GM18526 (cell line): ENCODE measurements around the gene EPN3.
A peak's percentile ranks its signal among the peaks of the same experiment; 100 is the strongest.

Experiments used
- POLR2A ChIP-seq: IDR thresholded peaks from 3 replicates; pipeline ENCODE4 v1.6.1; 2011; ENCODE audit not compliant: insufficient read length; ENCODE audit errors: extremely low read depth

EPN3 gene

GRCh38 chr17:50502301-50502990 lies 30.1 kb upstream of the EPN3 start:
- no peak for TF ChIP-seq POLR2A

DNA sequence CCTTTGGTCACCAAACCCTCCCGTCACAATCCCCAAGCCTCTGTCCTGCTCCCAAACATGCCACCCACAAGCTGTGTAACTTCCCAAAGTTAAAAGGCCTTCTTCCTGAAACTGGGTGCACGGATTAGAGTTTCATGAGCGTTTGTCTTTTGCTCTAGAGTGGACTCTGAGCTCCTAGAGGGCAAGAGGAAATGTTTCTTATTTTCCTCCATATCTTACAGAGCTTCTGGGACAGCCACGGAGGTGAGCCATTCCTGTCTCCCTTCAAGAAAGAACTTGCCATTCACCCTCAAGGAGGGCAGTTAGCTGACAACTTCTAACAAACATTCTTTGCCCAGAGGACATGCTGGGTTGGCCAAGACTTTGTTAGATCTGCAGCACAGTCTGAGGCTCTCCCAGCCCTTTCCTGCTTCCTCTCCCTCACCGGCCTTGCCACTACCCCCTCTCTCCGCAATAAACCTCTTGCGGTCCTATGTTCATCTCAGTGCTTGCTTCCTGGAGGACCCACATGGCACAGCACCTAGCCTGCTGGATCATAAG lies 26.9 kb upstream of the EPN3 start:
- TF ChIP-seq POLR2A = no peak

DNA sequence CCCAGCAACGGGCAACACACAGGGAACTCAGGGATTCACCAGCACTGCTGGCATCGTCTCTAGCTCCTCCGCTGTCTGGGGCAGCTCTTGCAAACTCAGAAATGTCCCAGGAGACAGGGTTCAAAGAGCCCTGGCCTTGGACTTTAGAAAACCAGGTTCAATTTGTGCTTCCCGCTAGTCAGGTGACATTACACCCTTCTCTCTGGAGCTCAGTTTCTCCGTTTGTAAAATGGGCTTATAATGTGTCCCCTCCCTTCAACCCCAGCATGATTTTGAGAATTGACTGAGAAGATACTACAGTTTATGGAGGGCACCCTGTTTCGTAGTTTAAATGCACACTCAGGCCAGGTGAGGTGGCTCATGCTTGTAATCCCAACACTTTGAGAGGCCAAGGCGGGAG lies 26.2 kb upstream of the EPN3 start:
- no peak for TF ChIP-seq POLR2A

- TF ChIP-seq POLR2A = peak; percentile 33
Measured at GRCh38 chr17:50507871-50508572, 24.5 kb upstream of the EPN3 start, which contains the start of gene MYCBPAP. Gene MYCBPAP, plus strand, starts transcription at chr17:50508439. Its CDS starts 236 bp downstream, at chr17:50508675.

DNA sequence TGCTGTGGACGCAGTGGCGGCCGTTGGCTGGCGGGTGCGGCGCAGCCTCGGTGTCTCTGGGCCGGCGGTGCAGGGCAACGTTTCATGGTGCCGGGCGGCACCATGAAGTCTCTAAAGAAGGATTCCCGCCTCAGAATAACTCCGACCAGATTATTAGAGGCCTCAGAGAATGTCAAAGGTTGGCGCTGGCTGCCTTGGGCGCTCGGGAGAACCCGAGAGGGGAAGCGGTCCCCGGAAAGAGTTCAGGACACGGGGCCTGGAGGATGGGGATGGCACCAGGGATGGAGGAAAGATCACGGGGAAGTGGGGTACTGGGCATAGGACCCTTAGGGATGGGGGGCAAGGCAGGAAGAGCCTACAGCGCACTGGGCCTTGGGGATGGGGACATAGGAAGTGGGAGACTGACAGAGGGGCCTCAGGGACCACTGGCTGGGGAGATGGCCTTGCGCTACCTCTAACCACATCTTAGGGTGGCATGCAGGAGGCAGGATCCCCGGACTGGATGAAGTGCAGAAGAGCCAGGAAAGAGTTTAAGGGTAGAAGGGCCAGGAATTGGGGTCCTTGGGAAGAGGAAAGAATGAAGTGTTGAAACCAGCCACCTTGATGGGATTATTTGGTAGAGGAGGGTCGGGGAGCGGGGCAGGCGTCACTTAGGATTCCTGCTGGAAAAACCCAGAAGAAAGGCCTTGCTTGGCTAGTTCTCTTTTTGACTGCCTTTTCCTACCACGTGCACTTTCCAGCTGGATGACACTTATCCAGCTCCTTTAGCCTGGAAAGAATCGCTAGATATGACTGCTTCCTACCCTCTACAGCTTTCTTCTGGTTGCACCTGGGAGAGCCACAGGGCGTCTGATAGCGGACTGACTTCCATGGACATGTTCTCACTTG lies 23.7 kb upstream of the EPN3 start:
- TF ChIP-seq POLR2A = no peak

DNA sequence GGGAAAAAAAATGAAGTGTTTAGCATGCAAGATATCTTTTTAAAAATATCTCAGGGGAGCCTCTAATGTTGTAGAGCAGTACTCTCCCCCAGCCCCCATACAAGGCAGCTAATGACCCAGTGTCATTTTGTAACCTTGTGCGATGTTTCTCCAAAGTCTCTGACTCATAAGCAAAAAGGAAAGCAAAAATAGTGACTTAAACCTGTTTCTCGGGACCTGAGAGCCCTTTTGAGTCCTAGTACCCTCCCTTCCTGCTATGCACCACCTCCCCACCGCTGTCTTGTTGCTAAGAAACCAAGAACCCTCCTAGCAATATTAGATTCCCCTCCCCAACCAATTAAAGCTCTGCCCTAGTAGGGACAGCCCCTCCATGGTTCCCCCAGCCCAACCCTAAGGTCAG lies 21.5 kb upstream of the EPN3 start:
- TF ChIP-seq POLR2A = no peak

- no peak for TF ChIP-seq POLR2A
Measured at GRCh38 chr17:50513495-50513894, 19.0 kb upstream of the EPN3 start.

DNA sequence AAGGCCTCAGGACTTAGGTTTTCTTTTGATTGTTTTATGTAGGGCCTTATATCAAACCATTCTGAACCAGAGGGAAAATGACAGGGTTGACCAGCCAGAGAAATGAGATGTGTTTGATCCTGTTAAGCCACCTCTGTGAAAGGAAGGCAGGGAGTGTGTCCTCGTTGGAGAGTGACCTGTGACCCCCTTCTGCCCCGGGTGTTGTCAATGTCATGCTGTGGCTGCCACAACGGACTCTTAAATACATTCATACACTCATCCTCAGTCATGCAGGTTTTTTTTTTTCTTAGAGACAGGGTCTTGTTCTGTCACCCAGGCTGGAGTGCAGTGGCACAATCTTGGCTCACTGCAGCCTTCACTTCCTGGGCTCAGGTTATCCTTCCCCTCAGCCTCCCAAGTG lies 18.1 kb upstream of the EPN3 start:
- TF ChIP-seq POLR2A = no peak

DNA sequence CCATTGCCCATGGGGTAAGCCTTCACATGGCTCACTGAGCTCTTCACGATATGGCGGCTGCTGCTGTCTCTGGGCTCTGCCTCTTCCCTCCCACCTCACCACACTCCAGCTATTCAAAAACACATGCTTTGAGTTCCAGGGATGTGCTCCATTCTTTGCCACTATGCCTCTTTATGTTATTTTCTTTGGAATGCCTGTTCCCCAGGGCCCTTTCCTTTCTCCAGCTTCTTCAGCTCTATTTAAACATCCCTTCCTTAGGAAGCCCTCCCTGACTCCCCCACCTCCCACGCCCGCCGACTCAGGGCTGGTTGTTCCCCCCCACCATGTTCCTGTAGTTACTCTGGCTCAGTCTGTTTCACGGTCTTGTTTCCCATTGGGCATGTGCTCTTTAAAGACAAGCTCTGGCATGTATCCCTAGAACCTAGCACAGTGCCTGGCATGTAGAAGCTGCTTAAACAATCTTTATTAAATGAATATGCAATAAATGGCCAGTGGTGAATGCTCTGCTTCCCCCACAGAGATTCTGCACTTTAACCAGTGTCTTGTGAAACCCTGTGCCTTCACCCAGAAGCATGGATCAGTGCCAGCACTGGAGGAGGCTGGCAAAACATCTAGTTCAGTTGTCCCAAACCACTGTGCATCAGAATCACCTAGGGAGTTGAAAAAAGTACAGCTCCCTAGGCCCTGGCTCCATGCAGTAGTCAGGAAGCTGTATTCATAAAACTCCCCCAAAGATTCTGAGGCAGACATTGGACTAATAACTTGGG lies 17.4 kb upstream of the EPN3 start:
- no peak for TF ChIP-seq POLR2A

DNA sequence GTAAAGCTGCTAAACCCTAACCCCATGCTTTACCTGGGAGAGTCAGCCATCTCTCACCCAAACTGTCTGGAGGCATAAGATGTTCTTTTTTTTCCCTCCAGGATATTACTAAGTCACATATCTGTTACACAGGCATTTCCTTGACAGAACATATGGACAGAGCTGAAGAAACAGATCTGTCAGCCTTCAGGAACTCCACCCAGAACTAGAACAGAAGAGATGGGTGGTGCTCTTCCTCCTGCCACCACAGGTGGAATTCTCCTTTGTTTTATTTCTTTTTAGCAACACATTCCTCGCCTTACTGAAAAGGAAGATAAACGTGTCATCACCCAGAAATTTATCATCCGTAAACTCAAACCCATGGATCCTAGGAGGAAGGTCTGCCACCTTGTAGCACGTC lies 15.5 kb upstream of the EPN3 start:
- TF ChIP-seq POLR2A = no peak

GRCh38 chr17:50517504-50518383 lies 14.8 kb upstream of the EPN3 start:
- no peak for TF ChIP-seq POLR2A

GRCh38 chr17:50518384-50519023 lies 14.0 kb upstream of the EPN3 start:
- TF ChIP-seq POLR2A = no peak

DNA sequence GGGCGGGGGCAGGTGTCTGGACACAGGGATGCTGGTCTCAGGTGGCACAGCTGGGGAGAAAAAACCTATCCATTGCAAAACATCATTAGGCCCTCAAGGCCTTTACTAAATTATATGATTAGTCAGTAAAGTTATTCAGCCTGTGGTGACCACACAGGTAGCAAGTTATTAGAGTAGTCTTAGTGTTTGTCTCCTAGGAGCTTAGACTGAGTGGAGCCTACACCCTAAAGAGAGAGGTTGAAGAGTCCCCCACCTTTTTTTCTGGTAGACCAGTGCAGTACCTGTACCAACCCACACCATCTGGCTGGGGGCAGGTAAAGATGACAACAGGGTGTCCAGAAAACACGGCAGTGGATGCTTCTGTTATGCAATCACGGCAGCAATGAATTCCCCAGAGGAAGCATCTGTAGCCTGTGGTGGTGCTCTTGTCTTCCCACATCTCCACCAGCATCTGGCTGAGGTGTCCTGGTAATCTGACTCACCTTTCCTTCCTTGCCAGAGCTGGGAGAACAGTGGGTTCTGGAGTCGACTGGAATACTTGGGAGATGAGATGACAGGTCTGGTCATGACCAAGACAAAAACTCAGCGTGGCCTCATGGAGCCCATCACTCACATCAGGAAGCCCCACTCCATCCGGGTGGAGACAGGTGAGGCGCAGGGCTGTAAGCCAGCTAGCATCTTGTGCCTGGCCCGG lies 13.2 kb upstream of the EPN3 start:
- no peak for TF ChIP-seq POLR2A
